ENCODE measurements around the gene SHQ1.

- TF ChIP-seq POLR2A (IDR thresholded peaks at IDR 0.05) = no peak
- TF ChIP-seq CTCF (IDR thresholded peaks at IDR 0.05) = no peak
Measured at GRCh38 chr3:72797773-72798543, 50.3 kb downstream of the SHQ1 start.
